Measurements from ENCODE around the gene WDR48.
A peak's percentile ranks its signal among the peaks of the same experiment; 100 is the strongest.

Gene WDR48

DNA sequence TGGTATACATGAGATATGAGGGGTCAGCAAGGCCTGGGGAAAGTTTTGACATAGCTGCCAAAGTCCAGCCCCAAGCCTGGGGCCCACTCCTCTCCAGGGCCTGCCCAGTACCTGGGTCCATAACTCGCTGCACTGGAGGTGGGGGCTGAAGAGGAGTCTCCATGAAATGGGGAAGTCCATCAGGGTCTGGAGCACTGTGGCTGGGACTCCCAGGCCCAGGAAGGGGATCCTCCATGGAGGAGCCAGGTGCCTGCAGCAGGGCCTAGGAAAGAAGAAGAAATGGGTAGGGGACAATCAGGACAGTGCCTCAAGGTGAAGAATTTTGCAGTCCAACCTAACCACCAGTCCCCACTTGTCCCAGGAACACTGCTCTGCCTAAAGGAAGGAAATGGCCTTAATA lies 47.4 kb downstream of the WDR48 start:
- in situ Hi-C loops (cut with MboI; ENCODE audit: low sequenced_read_pairs, unreplicated experiment) = loop anchor here (10.0 kb wide), 2 partner anchors 86 to 176 kb away; no protein-coding TSS in a partner anchor
- DNase-seq (ENCODE audit: low spot score) = no peak
- TF ChIP-seq, protein P1, sequence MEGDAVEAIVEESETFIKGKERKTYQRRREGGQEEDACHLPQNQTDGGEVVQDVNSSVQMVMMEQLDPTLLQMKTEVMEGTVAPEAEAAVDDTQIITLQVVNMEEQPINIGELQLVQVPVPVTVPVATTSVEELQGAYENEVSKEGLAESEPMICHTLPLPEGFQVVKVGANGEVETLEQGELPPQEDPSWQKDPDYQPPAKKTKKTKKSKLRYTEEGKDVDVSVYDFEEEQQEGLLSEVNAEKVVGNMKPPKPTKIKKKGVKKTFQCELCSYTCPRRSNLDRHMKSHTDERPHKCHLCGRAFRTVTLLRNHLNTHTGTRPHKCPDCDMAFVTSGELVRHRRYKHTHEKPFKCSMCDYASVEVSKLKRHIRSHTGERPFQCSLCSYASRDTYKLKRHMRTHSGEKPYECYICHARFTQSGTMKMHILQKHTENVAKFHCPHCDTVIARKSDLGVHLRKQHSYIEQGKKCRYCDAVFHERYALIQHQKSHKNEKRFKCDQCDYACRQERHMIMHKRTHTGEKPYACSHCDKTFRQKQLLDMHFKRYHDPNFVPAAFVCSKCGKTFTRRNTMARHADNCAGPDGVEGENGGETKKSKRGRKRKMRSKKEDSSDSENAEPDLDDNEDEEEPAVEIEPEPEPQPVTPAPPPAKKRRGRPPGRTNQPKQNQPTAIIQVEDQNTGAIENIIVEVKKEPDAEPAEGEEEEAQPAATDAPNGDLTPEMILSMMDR (IDR thresholded peaks at IDR 0.05; ENCODE audit: borderline replicate concordance, control extremely low read depth, extremely low read depth, insufficient read depth, missing control alignments) = no peak

DNA sequence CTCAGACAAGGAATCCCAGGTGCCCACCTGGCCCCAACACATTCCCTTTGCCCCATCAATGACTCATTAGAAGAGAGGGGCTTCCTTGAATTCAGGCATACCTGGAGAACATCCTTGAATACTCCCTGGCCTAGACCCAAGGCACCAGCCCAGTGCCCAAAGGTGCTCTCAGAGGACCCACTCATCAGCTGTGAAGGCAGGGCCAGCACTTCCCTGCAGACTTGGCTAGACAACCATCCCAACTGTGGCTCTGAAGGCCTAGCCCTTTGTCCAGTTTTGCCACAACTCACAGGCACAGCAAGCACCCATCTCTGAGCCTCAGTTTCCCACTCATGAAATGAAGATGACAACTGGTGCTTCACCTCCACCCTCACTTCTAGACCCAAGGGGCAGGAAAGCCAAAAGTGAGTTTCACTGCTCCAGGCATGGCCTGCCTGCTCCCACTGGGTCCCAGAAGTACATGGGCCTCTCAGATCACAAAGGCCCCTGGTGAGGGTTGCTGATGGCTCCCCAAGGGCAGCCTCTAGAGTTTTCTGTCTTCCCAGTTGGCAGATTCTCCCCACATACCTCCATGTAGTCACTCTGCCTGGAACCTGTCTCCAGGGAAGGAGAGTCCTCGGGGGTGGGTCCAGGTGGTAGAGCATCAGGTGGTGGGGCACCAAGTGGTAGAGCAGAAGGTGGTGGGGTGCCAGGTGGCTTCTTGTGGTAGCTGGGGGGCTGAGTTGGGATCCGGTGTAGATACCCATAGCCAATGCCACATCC lies 48.1 kb downstream of the WDR48 start:
- no peak for DNase-seq (ENCODE audit: low spot score)
- in situ Hi-C loops (cut with MboI; ENCODE audit: low sequenced_read_pairs, unreplicated experiment) = loop anchor here (10.0 kb wide), 2 partner anchors 85 to 175 kb away; no protein-coding TSS in a partner anchor
- TF ChIP-seq, protein P1 (IDR thresholded peaks at IDR 0.05; ENCODE audit: borderline replicate concordance, control extremely low read depth, extremely low read depth, insufficient read depth, missing control alignments) = no peak

DNA sequence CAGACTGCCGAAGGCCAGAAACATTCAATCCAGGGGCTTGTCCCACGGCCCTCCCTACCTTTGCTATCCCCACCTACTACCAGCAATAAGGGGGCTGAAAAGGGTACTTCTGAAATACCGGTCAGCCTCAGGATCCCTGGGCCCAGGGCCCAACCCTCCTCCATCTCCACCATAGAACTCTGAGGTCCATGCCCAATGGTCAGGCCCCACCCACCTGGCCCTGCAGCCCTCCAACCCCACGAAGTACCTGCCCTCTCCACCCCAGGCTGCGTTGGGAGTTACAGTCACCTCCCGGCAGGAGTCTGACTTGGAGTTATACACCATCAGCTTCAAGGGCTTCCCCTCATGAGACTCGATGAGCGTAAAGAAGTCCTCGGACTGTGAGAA lies 48.7 kb downstream of the WDR48 start:
- DNase-seq (ENCODE audit: low spot score) = no peak
- TF ChIP-seq, protein P1 (IDR thresholded peaks at IDR 0.05; ENCODE audit: borderline replicate concordance, control extremely low read depth, extremely low read depth, insufficient read depth, missing control alignments) = no peak
- in situ Hi-C loops (cut with MboI; ENCODE audit: low sequenced_read_pairs, unreplicated experiment) = no loop called here

DNA sequence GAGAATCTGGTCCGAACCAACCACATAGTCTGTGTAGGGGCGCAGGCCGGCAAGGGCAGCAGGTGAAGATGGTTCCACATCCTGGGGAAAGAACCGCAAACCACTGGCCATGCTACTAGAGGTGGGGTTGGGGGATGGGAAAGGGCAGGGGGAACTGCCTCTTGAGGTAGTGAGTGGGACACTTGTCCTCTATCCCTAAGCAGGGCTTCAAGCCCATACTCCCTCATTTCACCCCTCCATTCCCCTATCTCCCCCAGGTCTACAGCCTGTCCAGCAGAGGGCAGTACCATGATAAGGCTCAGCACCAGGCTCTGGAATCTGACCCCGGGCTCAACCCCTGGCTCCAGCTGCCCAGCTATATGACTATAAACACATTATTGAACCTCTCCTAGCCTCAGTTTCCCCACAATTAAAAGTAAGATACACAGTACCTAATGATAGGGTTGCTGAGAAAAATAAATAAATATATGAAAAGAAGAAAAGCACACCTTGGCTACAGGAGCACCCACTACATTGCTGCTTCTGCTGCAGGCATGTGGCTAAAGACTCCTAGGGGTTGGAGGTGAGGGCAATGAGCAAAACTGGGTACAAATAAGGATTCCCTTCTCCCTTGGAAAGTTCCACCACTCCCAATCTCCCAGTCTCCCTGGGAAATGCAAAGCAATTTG lies 49.3 kb downstream of the WDR48 start:
- TF ChIP-seq, protein P1 (IDR thresholded peaks at IDR 0.05; ENCODE audit: borderline replicate concordance, control extremely low read depth, extremely low read depth, insufficient read depth, missing control alignments) = peak; percentile 63
- DNase-seq (ENCODE audit: low spot score) = peak; percentile 83
- in situ Hi-C loops (cut with MboI; ENCODE audit: low sequenced_read_pairs, unreplicated experiment) = no loop called here

DNA sequence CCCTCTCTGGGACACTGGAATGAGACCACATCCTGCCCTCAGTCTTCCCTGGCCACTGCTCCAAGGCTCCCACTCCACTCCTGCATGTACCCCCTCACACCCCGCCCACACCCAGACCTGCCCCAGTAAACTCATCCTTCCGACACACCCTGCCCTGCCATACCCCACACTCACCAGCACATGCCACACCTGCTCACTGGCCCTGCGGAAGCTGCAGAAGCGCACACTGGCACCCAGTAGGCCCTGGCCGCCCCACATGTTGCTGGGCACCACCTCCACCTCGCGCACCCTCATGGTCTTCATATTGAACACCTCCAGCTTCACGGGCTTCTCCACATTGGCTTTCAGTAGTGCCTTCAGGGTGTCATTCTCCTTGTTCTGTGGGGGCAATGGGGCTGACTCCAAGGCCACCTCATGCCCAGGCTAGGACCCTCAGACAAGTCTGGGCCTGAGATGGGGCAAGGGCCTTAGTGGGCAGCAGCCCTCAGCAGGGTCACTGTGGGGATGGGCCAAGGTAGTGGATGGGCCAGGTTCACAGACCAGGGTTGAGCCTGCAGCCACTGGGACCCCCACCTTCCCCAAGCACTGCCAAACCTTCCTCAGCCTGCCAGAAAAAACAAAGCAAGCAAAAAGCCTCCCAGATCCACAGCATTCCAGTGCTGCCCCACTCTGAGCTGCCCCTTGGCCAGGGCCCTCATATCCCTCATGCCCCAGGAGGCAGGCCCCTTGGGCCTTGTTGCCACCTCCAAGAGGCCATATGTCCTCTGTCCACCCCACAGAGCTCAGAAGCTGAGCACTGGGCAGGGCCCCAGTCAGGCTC lies 50.9 kb downstream of the WDR48 start:
- DNase-seq (ENCODE audit: low spot score) = no peak
- in situ Hi-C loops (cut with MboI; ENCODE audit: low sequenced_read_pairs, unreplicated experiment) = no loop called here
- TF ChIP-seq, protein P1 (IDR thresholded peaks at IDR 0.05; ENCODE audit: borderline replicate concordance, control extremely low read depth, extremely low read depth, insufficient read depth, missing control alignments) = no peak

DNA sequence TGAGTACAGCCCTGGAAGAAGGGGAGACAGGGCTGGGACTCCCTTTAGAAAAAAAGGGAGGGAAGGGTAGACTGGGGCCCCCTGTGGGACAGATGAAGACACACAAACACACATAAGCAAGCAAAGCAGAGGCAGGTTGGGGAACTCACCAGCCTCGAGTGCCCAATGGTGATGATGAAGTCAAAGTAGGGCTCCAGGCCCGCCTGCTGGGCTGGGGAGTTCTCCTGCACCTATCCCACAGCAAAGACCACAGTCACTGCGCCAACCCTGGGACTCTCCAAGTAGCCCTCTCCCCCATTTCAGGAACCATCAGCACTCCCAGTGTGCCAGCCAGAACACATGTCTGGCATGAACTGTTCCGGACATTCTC lies 51.5 kb downstream of the WDR48 start:
- TF ChIP-seq, protein P1 (IDR thresholded peaks at IDR 0.05; ENCODE audit: borderline replicate concordance, control extremely low read depth, extremely low read depth, insufficient read depth, missing control alignments) = no peak

More for the DNA sequence above, 51.5 kb downstream of the WDR48 start:
- DNase-seq (ENCODE audit: low spot score) = peak; percentile 47
- in situ Hi-C loops (cut with MboI; ENCODE audit: low sequenced_read_pairs, unreplicated experiment) = no loop called here
